Left ventricle myocardium superior (tissue), 1 donor: ENCODE data around the gene APCDD1. TPM values are rescaled to one million over a fixed set of nuclear protein-coding genes. Genes with fewer than 3 reads are reported as not detected.
"Not testable (repeated sequence)": the region's sequence is repeated elsewhere in the genome, so short reads cannot be mapped to it uniquely, and the experiment has no call there.

Experiments
- ATAC-seq: fragments of 200-7000 bp; cut with Tn5 transposase; one replicate; pipeline ENCODE4 v1.9.1; 2020; ENCODE audit warnings: mild to moderate bottlenecking, moderate library complexity
- DNase-seq: peaks from one replicate; pipeline ENCODE4 v3.0.0-alpha.2; 2020
- intact Hi-C: fragments of 100-400 bp; cut with micrococcal nuclease; formaldehyde crosslinking; loops from one replicate; pipeline ENCODE4 v1.11.0; 2022
- total RNA-seq: library from RNA; stranded (reverse); fragmentation: NEBNext Ultra II Directional; extraction: Animal tissue kit (Norgen Biotek cat#: 25700); gene quantifications from one replicate; pipeline ENCODE4 v1.2.1, GENCODE V29; 2021
- donor health status: DM: no; HTN: yes; CAD: no; lungs with severe emphysema.

APCDD1 gene
- total RNA-seq, 1 donor from 2014 or later, result 24.9 TPM

DNA sequence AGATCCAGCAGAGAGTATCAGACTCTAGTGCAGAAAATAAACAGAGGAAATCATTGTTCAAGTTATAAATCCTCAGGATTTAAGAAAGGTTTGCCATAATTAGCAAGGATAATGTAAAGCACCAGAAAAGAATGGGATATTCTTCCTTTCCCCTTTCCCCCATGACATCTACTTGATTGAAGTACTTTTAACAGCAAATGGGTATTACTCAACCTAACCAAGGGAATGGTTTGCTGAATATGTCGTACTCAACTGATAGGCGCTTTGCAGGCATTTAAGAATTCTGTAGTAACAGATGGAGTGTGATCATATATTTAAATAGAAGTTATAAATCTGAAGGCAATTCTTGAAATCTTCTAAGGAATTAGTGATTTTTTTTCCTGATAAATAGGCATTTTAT is 2.7 kb downstream of the APCDD1 start:
- ATAC-seq, result no peak
- DNase-seq, result no peak
- intact Hi-C loops, result loop anchor here (10.0 kb wide), 1 partner anchor 68 kb away; the partner anchor contains the start of gene NAPG

DNA sequence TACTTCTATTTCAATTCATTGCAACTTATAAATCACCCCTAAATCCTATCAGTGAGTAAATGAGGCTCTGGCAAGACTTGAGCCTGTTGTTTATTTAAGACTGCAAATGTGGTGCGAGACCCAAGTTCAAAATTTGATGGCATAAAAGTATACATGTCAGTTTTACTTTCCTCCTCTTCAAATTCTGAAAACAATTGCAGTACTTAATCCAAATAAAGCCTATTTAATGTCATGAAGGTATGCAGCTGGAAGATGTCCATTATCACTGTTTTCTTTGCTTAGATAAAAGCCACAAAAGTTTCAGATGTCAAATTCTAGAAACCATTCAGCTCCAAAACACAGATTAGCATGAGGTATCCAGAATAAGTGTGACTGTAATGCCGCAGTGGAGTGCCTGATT is 3.3 kb downstream of the APCDD1 start:
- ATAC-seq, result no peak
- intact Hi-C loops, result loop anchor here (10.0 kb wide), 1 partner anchor 67 kb away; the partner anchor contains the start of gene NAPG

DNA sequence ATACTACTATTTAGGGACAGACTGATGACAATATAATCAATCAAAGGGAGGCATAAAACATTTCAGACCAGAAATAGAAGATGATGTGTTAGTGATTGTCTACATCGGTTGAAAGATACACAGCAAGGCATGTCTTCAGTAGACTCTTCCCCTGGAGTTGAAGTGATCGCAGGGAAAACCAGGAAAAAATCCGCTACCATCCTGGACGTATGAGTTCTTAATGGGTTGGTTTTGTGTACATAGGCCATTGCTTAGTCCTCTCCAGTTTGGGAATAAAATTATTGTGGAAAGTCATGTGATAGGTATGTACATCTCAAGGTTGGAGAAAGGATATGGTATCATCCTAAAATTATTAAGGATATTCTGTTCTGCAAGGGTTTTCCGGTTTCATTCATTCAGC is 4.3 kb downstream of the APCDD1 start:
- ATAC-seq (no peak), DNase-seq (no peak)
- intact Hi-C loops, result loop anchor here (10.0 kb wide), 1 partner anchor 66 kb away; the partner anchor contains the start of gene NAPG

More for the DNA sequence above, 3.3 kb downstream of the APCDD1 start:
- no peak for DNase-seq

DNA sequence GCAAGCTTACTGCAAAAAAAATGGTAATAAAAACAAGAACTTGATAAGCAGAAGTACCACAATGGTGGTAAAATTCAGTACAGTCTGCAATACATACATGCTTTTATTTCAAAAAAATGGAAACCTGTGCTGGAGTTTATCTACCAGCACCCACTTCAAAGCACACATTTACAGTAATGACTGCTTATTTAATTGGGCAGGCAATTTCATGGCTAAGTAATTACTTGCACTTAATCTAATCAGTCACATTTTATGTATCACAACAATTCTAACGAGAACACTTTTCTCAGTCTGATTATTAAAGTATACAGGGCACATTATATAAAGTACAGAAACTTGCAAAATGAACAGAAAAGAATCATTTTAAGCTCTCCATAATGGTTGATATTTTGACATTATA is 5.2 kb downstream of the APCDD1 start:
- intact Hi-C loops, result loop anchor here (10.0 kb wide), 1 partner anchor 65 kb away; the partner anchor contains the start of gene NAPG
- no peak for DNase-seq
- no peak for ATAC-seq

DNA sequence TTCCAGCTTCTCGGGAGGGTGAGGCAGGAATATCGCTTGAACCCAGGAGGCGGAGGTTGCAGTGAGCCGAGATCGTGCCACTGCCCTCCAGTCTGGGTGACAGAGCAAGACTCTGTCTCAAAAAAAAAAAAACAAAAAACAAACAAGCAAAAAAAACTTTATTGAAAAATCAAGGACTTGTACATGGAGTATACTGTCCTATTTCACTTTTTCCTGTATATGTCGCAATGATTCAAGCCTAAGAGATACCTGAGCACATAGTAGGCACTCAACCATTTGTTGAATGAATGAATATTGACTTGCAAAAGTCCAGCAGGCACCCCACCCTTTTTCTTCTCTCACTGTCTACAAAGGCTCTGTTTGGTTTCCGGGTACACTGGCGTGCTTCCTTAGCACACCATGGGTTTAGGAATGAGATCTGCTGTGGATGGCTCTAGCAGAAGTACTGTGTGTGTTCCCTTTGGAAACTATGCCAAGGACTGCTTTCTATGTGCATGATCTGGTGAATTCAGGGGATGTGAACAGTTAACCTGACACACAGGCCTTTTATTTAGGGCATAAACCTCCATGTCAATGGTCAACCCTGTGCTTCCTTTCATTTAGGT is 6.1 kb downstream of the APCDD1 start:
- ATAC-seq (no peak), DNase-seq (no peak)
- intact Hi-C loops, result no loop called here

DNA sequence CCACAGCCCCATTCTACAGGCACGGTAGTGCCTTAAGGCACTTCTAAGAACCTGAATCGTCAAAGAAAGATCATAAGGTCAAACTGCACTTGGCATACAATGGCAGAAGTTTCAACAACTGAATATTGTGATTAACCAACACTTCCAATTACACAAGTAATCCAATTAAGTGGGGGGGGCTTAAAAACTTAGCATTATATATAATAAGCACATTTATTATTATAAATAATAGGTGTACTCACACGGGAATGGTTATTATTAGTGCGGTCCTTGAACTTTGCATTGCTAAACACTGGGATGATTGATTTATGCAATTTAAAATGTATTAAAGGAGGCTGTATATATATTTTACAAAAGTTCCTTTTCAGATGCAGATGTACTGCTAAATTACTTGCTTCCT is 7.6 kb downstream of the APCDD1 start:
- intact Hi-C loops, result no loop called here
- DNase-seq (no peak), ATAC-seq (no peak)

DNA sequence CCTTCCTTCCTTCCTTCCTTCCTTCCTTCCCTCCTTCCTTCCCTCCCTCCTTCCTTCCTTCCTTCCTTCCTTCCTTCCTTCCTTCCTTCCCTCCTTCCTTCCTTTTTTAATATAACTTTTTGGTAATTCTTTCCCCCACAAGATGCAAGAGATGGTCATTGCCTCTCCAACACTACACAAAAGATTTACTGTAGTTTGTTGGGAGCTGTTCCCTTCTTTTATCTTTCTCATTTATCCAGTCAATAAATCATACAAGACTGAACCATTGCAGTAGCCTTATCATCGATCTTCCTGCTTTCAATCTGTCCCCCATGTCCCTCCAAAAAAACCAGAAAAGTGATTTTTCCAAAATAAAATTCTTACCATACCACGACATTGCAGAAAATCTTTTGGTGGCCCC is 8.2 kb downstream of the APCDD1 start:
- ATAC-seq (no peak), DNase-seq (no peak)
- intact Hi-C loops, result no loop called here

DNA sequence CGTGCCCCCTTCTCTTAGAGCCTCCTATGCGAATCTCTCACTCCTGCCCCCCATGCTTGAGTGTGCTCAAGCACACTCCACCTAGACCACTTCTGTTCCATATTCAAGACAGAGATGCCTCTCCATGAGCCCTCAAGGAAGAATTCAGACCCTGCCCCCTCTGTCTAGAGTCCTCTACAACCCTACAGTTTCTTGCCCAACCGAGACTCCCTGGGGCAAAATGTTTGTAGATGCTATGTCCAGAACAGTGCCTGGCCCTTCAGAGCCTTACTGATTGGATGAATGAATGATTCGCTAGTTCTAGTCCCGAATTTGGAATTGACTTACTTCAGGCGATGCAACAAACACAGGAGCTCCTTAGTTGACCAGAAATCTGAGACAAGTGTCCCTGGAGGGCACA is 8.7 kb downstream of the APCDD1 start:
- intact Hi-C loops, result no loop called here
- DNase-seq, result no peak
- no peak for ATAC-seq

DNA sequence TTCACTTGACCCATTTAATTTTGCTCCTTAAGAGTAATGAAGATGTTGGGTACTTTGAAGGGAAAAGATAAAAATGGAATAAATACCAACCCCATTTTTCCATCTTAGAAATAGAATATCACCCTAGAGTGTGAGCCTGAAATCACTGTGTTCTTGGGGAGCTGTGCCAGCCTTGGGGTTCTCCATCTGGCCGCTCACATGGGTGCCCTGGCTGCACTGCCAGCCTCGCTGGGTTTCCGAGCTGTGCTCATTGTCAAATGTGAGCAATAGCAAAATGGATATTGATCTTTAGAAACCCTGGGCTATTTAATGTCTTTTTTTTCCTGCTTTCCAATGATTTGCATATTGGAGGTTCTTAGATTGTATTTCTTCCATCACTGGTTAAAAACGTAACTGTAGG is 9.3 kb downstream of the APCDD1 start:
- DNase-seq, result no peak
- no peak for ATAC-seq
- intact Hi-C loops, result no loop called here

DNA sequence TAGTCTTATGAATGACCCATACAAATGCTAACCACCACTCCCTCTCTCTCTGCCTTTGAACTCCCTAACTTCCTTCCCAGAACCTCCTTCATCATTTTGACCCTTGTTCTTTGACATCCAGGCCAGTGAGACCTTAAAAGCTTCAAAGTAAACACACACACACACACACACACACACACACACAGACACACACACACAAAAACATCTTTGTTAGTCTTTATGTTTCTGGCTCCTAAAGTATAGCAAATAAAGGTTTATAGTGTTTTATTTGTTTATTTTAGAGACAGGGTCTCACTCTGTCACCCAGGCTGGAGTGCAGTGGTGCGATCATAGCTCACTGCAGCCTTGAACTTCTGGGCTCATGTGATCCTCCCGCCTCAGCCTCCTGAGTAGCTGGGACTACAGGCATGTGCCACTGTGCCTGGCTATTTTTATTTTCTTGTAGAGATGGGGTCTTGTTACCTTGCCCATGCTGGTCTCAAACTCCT is 9.8 kb downstream of the APCDD1 start:
- intact Hi-C loops, ATAC-seq, DNase-seq: not testable (repeated sequence)

DNA sequence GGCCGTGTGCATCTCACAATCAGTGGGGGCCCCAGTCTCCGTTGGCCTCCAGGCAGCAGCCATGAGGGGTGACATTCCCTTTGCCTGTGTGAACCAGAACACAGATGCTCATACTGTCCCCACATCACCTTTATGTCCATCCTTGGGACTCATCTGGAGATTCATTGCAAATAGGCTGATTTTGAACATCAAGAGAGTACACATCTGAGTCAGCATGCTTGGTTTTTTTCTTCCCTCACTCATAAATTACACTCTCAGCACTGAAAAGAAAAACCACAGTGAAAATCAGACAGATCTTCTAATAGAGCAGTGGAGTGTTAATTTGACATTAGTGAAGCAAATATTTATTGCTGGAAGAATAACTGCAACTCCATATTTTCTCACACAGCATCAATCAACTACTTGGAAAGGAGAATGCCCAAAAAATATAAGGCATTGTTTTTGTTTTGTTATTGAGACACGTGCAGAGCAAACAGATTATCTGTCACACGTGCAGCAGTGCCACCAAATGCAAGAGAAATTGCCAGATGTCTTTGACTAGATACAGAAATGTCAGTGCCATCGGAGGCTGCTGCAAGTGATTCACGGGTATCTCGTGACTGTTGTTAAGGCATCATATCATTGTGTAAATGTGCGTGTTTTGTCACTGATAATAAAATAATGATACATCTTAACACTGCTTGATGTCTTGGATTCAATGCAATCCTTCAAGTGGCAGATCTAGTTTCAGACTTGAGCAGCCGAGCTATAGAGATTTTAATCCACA is 10.9 kb downstream of the APCDD1 start:
- DNase-seq (no peak), ATAC-seq (no peak)
- intact Hi-C loops, result no loop called here

DNA sequence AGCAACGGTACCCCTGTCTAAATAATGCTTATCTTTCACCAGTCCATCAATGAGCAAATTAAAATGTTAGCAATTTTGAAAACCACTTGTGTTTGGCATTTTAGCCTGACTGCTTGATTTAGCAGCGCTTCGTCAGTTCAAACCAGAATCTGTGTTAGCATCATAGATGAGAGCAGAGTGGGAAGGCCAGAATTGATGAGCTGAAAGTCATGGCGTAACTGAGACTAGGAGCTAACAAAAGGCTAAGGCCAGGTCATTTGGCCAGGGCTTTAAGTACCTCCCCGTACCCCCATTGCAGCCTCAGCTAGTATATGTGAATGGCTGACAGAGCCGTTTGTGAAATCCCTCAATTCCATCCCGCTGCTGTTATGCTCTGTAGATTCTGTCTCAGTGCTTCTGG is 16.0 kb downstream of the APCDD1 start:
- no peak for DNase-seq
- no peak for ATAC-seq
- intact Hi-C loops, result no loop called here

DNA sequence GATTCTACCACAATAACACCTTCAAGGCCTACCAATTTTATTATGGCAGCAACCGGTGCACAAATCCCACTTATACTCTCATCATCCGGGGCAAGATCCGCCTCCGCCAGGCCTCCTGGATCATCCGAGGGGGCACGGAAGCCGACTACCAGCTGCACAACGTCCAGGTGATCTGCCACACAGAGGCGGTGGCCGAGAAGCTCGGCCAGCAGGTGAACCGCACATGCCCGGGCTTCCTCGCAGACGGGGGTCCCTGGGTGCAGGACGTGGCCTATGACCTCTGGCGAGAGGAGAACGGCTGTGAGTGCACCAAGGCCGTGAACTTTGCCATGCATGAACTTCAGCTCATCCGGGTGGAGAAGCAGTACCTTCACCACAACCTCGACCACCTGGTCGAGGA is 17.1 kb downstream of the APCDD1 start:
- intact Hi-C loops, result no loop called here
- no peak for ATAC-seq
- no peak for DNase-seq

DNA sequence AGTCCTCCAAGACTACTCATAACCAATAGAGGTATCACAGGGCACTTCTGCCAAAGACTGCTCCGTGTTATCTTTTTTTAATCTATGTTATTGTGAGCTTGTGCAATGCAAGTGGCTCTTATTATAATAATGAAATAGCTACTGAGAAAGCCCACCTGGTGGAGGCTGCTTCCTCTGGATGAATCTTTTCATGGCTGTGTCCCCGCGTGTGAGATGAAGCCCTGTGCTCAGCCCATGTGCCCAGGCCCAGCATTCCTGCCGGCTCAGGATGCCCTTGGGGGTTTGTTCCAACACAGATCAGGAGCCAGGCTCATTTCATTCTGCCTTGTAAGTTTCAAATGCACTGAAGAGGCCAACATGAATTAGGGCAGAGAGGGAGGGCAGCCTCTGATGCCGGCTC is 18.7 kb downstream of the APCDD1 start:
- DNase-seq, result no peak
- intact Hi-C loops, result no loop called here
- ATAC-seq, result no peak

DNA sequence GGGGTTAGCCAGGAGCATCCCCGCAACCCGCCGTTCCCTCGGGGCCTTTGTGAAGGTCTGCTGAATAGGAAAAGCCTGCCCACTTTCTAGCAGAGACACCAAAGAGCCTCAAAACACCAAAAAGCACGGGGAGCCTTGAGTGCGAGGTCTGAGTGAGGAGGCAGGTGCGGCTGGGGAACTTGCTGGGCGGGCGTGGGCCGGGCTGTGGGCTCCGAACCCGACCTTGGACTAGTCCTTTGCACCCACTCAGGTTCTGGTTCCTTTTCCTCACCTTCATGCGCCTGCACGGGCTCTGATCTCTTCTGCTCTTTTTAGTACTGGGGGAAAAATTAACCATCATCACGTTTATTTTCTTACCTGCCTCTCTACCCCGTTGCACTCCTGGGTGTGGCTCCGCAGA is 19.9 kb downstream of the APCDD1 start:
- intact Hi-C loops, result no loop called here
- ATAC-seq (no peak), DNase-seq (no peak)

DNA sequence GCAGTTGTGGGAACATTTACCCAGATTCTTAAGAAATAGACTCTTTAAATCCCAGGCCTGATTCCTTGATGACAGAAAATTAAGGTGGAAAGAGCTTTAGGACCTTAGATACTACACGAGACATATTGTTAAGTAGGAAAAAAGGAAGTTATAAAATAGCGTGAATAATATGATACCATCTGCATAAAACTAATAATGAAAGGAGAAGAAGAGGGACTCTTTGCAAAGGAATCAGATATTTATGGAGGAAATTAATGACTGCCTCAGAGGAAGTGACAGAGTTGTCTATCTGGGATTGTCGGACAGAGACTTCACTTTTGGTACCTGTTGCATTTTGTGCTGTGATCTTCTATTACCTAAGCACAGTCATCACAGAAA is 20.8 kb downstream of the APCDD1 start:
- no peak for DNase-seq

DNA sequence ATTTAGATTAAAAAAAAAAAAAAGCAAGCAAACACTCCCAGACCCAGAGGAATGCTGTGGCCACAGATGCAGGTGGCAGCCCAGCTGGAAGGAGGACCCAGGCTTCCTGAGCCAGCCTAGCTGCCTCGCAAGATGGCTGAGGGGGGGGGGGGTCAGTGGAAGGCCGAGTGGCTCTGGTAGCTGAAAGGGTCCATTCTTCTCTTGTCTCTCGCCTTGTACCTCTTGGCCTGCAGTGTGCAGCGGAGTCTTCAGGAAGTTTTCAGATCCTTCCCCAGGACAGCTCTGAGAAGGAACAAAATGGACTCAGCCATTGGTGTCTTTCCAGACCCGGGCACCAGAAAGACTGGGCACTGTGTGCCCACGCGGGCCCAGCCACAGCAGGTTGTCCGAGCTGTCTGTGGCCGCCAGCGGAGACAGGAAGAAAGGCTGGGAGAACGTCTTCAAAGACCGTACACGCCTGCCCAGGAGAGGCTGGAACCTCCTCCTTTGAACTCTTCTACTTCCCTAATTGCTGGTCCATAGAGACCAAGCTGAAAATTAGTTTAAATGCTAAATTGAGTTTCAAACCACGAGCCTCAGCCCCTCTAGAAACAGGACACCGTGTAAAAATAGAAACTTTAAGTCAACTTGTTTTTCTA is 21.3 kb downstream of the APCDD1 start:
- ATAC-seq (peak; percentile 13), DNase-seq (no peak)
- intact Hi-C loops, result no loop called here

More for the DNA sequence above, 20.8 kb downstream of the APCDD1 start:
- ATAC-seq, result no peak
- intact Hi-C loops, result no loop called here

DNA sequence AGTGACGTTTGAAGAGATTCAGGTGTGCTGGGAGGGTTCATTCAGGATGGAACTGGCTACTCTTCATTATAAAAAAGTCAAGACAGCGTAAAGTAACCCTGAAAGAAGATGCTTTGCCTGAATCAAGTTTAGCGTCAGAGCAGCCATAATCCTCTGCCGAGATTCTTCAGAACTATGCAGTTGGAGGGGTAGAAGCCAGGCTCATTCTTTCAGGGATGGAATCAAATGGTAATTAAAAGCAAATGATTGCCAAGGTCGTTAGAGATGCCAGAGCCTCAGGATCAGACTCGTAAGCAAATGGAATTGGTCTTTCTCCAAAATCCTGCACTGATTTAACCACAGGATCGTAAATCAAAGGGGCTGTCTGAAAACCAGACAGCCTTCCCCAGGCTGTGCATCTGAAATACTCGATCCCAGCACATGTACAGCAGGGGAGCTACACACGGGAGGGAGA is 21.9 kb downstream of the APCDD1 start:
- intact Hi-C loops, result no loop called here
- ATAC-seq, result no peak
- DNase-seq, result no peak

DNA sequence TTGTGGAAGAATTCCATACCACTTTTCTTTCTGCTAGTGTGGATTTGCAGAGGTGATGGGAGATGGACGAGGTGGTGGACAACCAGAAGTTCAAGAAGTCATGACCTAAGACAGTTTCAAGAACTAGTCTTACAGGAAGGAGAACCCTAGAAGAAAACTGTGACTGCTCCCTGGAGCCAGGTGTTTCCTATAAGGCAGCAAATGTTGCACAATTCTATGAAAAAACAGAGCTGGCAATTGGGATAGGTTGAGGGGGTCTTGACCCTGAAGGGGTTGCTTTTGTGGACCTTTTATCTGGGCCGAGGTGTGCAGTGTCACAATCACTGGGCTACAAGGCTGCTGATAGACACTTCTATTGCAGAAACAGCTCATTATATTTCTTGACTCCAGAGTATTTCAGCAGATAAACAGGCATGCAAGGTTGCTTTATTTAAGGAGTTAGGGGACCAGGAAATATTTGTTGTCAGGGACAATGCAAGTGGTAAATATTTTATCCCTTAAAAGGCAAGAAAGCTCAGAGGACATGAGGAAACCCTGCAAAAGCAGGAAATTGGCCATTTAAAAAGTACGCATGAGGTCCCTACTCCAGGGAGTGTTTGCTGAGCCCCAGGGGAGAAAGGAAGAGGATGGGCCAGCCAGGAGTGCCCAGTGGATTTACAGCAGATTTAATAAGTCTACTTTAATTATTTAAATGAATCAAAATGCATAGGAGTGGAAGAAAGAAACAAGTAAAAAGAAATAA is 22.9 kb downstream of the APCDD1 start:
- DNase-seq (no peak), ATAC-seq (no peak)
- intact Hi-C loops, result no loop called here

DNA sequence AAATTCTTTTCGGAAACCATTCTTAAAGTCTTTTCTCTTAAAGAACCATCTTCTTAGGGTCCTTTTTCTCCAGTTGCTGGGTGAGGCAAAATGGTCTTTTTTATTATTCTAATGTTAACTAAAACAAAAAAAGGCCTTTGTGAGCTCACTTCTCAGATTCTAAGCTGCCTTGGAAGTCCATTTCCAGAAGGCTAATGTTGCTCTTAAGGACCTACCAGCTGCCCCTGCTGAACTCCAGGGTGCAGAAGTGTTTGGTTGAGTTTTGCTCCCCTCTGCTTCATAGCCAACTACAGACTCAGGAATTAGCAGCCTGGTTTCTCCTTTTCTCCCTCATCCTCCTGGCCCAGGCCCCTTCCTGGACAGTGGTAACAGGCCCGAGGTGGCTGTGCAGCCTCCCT is 23.4 kb downstream of the APCDD1 start:
- no peak for ATAC-seq
- intact Hi-C loops, result no loop called here
- no peak for DNase-seq
